H1 (cell line): ENCODE results near the gene PRKCD. TPM values are rescaled to one million over a fixed set of nuclear protein-coding genes. Genes with fewer than 3 reads are reported as not detected.

ENCODE experiments used
- CTCF ChIA-PET: fragments of 300-600 bp; sonication (Branson Sonifier 250); formaldehyde crosslinking; loops from one replicate; lab custom pipeline; 2021; ENCODE audit not compliant: partially characterized antibody; lab: Charles Lee
- POLR2A ChIA-PET: fragments of 300-600 bp; sonication (Branson Sonifier 250); formaldehyde crosslinking; loops from one replicate; lab custom pipeline; 2021; ENCODE audit warnings: inconsistent platforms; ENCODE audit not compliant: partially characterized antibody; lab: Charles Lee
- DNase-seq, 2 experiments: peaks; one replicate each; pipeline versions ENCODE4 v3.0.0 to v3.0.0-alpha.2; 2010 to 2022; ENCODE audit warnings: low spot score in 2 of 2, low read depth in 1 of 2, mixed read lengths in 1 of 2
- FAIRE-seq: peaks from 2 replicates; lab custom pipeline; 2011; peaks lifted over from hg19 to GRCh38; lab: Jason Lieb, UNC
- H2AFZ ChIP-seq: 2 replicates; pipeline ENCODE4 v1.8.1; 2012; ENCODE audit warnings: low read length, inconsistent platforms
- H2AK5ac ChIP-seq: 2 replicates; pipeline ENCODE4 v1.6.1; 2013; ENCODE audit warnings: low read depth, low read length
- H2BK120ac ChIP-seq: replicated peaks from 2 replicates; pipeline ENCODE3; 2013; ENCODE audit warnings: low read depth, low read length, inconsistent platforms
- H2BK12ac ChIP-seq: 2 replicates; pipeline ENCODE4 v1.6.1; 2013; ENCODE audit warnings: low read depth, low read length
- H2BK15ac ChIP-seq: 2 replicates; pipeline ENCODE4 v1.6.1; 2013; ENCODE audit warnings: low read length
- H2BK20ac ChIP-seq: 2 replicates; pipeline ENCODE4 v1.6.1; 2013; ENCODE audit warnings: low read length
- H2BK5ac ChIP-seq: 2 replicates; pipeline ENCODE4 v1.6.1; 2013; ENCODE audit warnings: low read depth, low read length
- H3K14ac ChIP-seq: 2 replicates; pipeline ENCODE4 v1.6.1; 2013; ENCODE audit warnings: inconsistent platforms; ENCODE audit not compliant: insufficient read length
- H3K18ac ChIP-seq: 2 replicates; pipeline ENCODE4 v1.6.1; 2013; ENCODE audit warnings: low read length; ENCODE audit errors: extremely low read depth
- H3K23ac ChIP-seq: 2 replicates; pipeline ENCODE4 v1.6.1; 2013; ENCODE audit warnings: inconsistent platforms; ENCODE audit not compliant: insufficient read length
- H3K23me2 ChIP-seq: 2 replicates; pipeline ENCODE4 v1.6.1; 2013; ENCODE audit warnings: low read depth, low read length
- H3K27ac ChIP-seq: 2 replicates; pipeline ENCODE4 v1.6.1; 2011; ENCODE audit warnings: low read depth, low read length, inconsistent platforms
- H3K27me3 ChIP-seq, 4 experiments: replicated peaks in 1 of 4; 1 replicate in 1 of 4; 2 replicates in 3 of 4; pipeline versions ENCODE4 v1.6.1 to v1.8.1; 2011 to 2013; ENCODE audit warnings: low read length in 3 of 4, mild to moderate bottlenecking in 3 of 4, inconsistent platforms in 2 of 4, mixed read lengths in 2 of 4, moderate library complexity in 1 of 4; ENCODE audit not compliant: control insufficient read depth in 3 of 4, insufficient read depth in 3 of 4; ENCODE audit errors: extremely low read depth in 1 of 4
- H3K36me3 ChIP-seq, 4 experiments: 2 replicates each; pipeline versions ENCODE4 v1.6.1 to v1.8.1; 2011 to 2013; ENCODE audit warnings: mild to moderate bottlenecking in 4 of 4, low read length in 3 of 4, moderate library complexity in 2 of 4, control low read depth in 1 of 4, inconsistent platforms in 1 of 4; ENCODE audit not compliant: insufficient read depth in 4 of 4, control insufficient read depth in 2 of 4
- H3K4ac ChIP-seq: replicated peaks from 2 replicates; pipeline ENCODE3; 2013; ENCODE audit warnings: low read length, low read depth, mixed read lengths, inconsistent platforms; ENCODE audit not compliant: insufficient read length
- H3K4me1 ChIP-seq, 4 experiments: replicated peaks in 1 of 4; 1 replicate in 1 of 4; 2 replicates in 3 of 4; pipeline versions ENCODE4 v1.6.1 to v1.8.1; 2011 to 2013; ENCODE audit warnings: low read length in 3 of 4, inconsistent platforms in 2 of 4, mixed read lengths in 1 of 4; ENCODE audit not compliant: insufficient read depth in 4 of 4, control insufficient read depth in 3 of 4
- H3K4me2 ChIP-seq, 2 experiments: 2 replicates each; pipeline versions ENCODE4 v1.6.1 to v1.8.1; 2011 to 2013; ENCODE audit warnings: low read depth in 2 of 2, low read length in 2 of 2, control low read depth in 1 of 2, inconsistent platforms in 1 of 2, mild to moderate bottlenecking in 1 of 2; ENCODE audit not compliant: insufficient read depth in 1 of 2
- H3K4me3 ChIP-seq, 4 experiments: fragments of 200-600, 300-600 bp in 1 of 4; sonication (generic), shearing (Covaris generic), sonication (Bioruptor Twin) in 1 of 4; 2 replicates each; pipeline versions ENCODE4 v1.5.1 to v1.8.1; 2011 to 2016; ENCODE audit warnings: low read length in 4 of 4, low read depth in 3 of 4, control low read depth in 2 of 4, inconsistent platforms in 2 of 4, mild to moderate bottlenecking in 2 of 4, mixed read lengths in 1 of 4, moderate library complexity in 1 of 4; ENCODE audit not compliant: insufficient read depth in 2 of 4; ENCODE audit errors: extremely low read depth in 1 of 4
- H3K56ac ChIP-seq: replicated peaks from 2 replicates; pipeline ENCODE3; 2013; ENCODE audit warnings: low read depth, mild to moderate bottlenecking, mixed read lengths, low read length, inconsistent platforms; ENCODE audit not compliant: insufficient read length
- H3K79me1 ChIP-seq: 2 replicates; pipeline ENCODE4 v1.6.1; 2013; ENCODE audit warnings: low read depth, low read length, control low read depth
- H3K79me2 ChIP-seq, 2 experiments: 2 replicates each; pipeline versions ENCODE4 v1.6.1 to v1.8.1; 2012 to 2013; ENCODE audit warnings: low read length in 2 of 2, mild to moderate bottlenecking in 2 of 2, inconsistent platforms in 1 of 2; ENCODE audit not compliant: insufficient read depth in 2 of 2, control insufficient read depth in 1 of 2
- H3K9ac ChIP-seq, 4 experiments: replicated peaks in 1 of 4; 1 replicate in 1 of 4; 2 replicates in 3 of 4; pipeline versions ENCODE4 v1.6.1 to v1.8.1; 2011 to 2013; ENCODE audit warnings: low read depth in 3 of 4, low read length in 3 of 4, control low read depth in 2 of 4, mild to moderate bottlenecking in 2 of 4, moderate library complexity in 2 of 4, inconsistent platforms in 1 of 4; ENCODE audit errors: extremely low read depth in 1 of 4
- H3K9me3 ChIP-seq, 2 experiments: 2 replicates each; pipeline versions ENCODE4 v1.6.1 to v1.8.1; 2012 to 2013; ENCODE audit warnings: mild to moderate bottlenecking in 2 of 2, moderate library complexity in 2 of 2, control low read depth in 1 of 2, inconsistent platforms in 1 of 2, low read depth in 1 of 2, low read length in 1 of 2, mixed read lengths in 1 of 2; ENCODE audit not compliant: insufficient read depth in 2 of 2
- H4K20me1 ChIP-seq, 2 experiments: replicated peaks in 1 of 2; 2 replicates each; pipeline versions ENCODE3 to v1.8.1; 2011 to 2013; ENCODE audit warnings: inconsistent platforms in 2 of 2, low read length in 2 of 2, mild to moderate bottlenecking in 1 of 2; ENCODE audit not compliant: insufficient read depth in 2 of 2, control insufficient read depth in 1 of 2
- H4K5ac ChIP-seq: 2 replicates; pipeline ENCODE4 v1.6.1; 2013; ENCODE audit warnings: low read length, low read depth, mixed read lengths, inconsistent platforms; ENCODE audit not compliant: insufficient read length
- H4K8ac ChIP-seq: 2 replicates; pipeline ENCODE4 v1.8.0; 2013; ENCODE audit warnings: mild to moderate bottlenecking, moderate library complexity, low read length, inconsistent platforms; ENCODE audit not compliant: insufficient read depth; ENCODE audit errors: extremely low read depth
- H4K91ac ChIP-seq: replicated peaks from 2 replicates; pipeline ENCODE3; 2013; ENCODE audit warnings: low read length, mixed read lengths, inconsistent platforms; ENCODE audit not compliant: insufficient read length
- BRCA1 ChIP-seq: IDR thresholded peaks from 2 replicates; pipeline ENCODE4 v1.6.1; 2012; ENCODE audit warnings: low read depth, low read length, improper control_type of control experiment
- CREB1 ChIP-seq: IDR thresholded peaks from 2 replicates; pipeline ENCODE4 v1.6.1; 2012; ENCODE audit warnings: inconsistent platforms
- MAFK ChIP-seq: IDR thresholded peaks from 2 replicates; pipeline ENCODE4 v1.6.1; 2012; ENCODE audit warnings: low read depth, mild to moderate bottlenecking, improper control_type of control experiment, low read length
- MAX ChIP-seq: IDR thresholded peaks from 2 replicates; pipeline ENCODE4 v1.6.1; 2012; ENCODE audit warnings: inconsistent platforms
- POLR2AphosphoS5 ChIP-seq: IDR thresholded peaks from 2 replicates; pipeline ENCODE4 v1.6.1; 2011; ENCODE audit warnings: low read depth, low read length
- POU5F1 ChIP-seq: IDR thresholded peaks from 2 replicates; pipeline ENCODE4 v1.6.1; 2011; ENCODE audit warnings: low read depth, mild to moderate bottlenecking, low read length, moderate library complexity
- RNF2 ChIP-seq: fragments of 200-900, 300-1000 bp; sonication (generic); IDR thresholded peaks from 2 replicates; pipeline ENCODE4 v1.7.1; 2016; ENCODE audit warnings: borderline replicate concordance, low read depth, mild to moderate bottlenecking, antibody characterized with exemption, low read length; ENCODE audit not compliant: poor library complexity, severe bottlenecking; ENCODE audit errors: missing control alignments
- RXRA ChIP-seq: IDR thresholded peaks from 2 replicates; pipeline ENCODE4 v1.6.1; 2011; ENCODE audit warnings: low read depth, mild to moderate bottlenecking, low read length, moderate library complexity; ENCODE audit not compliant: insufficient read depth
- SIN3A ChIP-seq, 2 experiments: IDR thresholded peaks in 1 of 2; conservative IDR thresholded peaks in 1 of 2; 2 replicates each; pipeline ENCODE4 v1.6.1; 2011 to 2012; ENCODE audit warnings: low read length in 2 of 2, improper control_type of control experiment in 1 of 2, low read depth in 1 of 2, mild to moderate bottlenecking in 1 of 2
- SP4 ChIP-seq: IDR thresholded peaks from 2 replicates; pipeline ENCODE4 v1.6.1; 2012; ENCODE audit warnings: low read length, inconsistent platforms
- SRF ChIP-seq: IDR thresholded peaks from 2 replicates; pipeline ENCODE4 v1.6.1; 2011; ENCODE audit warnings: mild to moderate bottlenecking, low read depth, low read length, moderate library complexity
- SUZ12 ChIP-seq: fragments of 200-600 bp; sonication (generic); IDR thresholded peaks from 2 replicates; pipeline ENCODE4 v1.6.1; 2012; ENCODE audit warnings: mild to moderate bottlenecking, inconsistent platforms, low read length, moderate library complexity, mixed read lengths
- TBP ChIP-seq: IDR thresholded peaks from 2 replicates; pipeline ENCODE4 v1.6.1; 2011; ENCODE audit warnings: low read depth, low read length, improper control_type of control experiment
- USF2 ChIP-seq: IDR thresholded peaks from 2 replicates; pipeline ENCODE4 v1.6.1; 2011; ENCODE audit warnings: low read length, improper control_type of control experiment
- WGBS, 2 experiments: shearing (Covaris generic) in 1 of 2; methylation state at CpG; one replicate each; pipeline versions ENCODE4 v1.1.6 to v1.1.7; 2013 to 2015; ENCODE audit warnings: low lambda C conversion rate in 2 of 2, mixed read lengths in 2 of 2, inconsistent platforms in 1 of 2, low coverage in 1 of 2, missing lambda C conversion rate in 1 of 2; ENCODE audit not compliant: insufficient replicate concordance in 2 of 2, insufficient coverage in 1 of 2, insufficient read length in 1 of 2; ENCODE audit errors: extremely low coverage in 1 of 2, missing lambda C conversion rate in 1 of 2; 5-methylcytosine and 5-hydroxymethylcytosine counted together
- polyA plus RNA-seq, 7 experiments: library from polyadenylated mRNA; depleted of rRNA in 3 of 7; stranded (reverse) in 5 of 7; unstranded in 2 of 7; fragments of >200 nt in 5 of 7; fragments of 200-250 nt in 2 of 7; gene quantifications; 1 replicate in 5 of 7; 2 replicates in 1 of 7; 4 replicates in 1 of 7; pipeline versions ENCODE4 v1.2.1 to v1.2.3, GENCODE V29; 2011 to 2013; ENCODE audit warnings: missing spikeins in 2 of 7, mixed read lengths in 2 of 7
- total RNA-seq: library from RNA; stranded (reverse); fragmentation: NEBNext Ultra II Directional; extraction: Animal tissue kit (Norgen Biotek cat#: 25700); gene quantifications from 2 replicates; pipeline ENCODE4 v1.2.1, GENCODE V29; 2021

The PRKCD gene
- total and polyA plus RNA-seq, 2 of the 8 experiments (the other 6 are each of a cell fraction or from before 2014, with no cell fraction given), result 22.6 to 23.9 TPM

DNA sequence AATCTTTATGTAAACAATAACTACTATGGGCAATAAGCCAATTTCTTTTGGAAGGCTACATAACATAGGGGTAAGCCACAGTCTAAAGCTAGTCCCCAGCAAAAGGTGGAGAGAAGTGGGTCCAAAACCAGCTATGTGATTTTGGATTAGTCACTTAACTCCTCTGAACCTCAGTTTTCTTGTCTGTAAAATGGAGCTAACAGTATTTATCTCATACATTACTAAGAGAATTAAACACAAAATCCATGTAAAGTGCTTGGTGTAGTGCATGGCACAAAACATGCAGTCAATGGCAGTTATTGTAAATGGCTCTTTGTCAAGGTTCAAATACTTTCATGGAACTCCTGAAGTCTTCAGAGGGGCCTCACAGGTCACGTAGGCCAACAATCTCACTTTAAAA, 44.1 kb upstream of the PRKCD start:
- CTCF ChIA-PET, result interaction anchor here (0.6 to 7.3 kb wide), 10 partner anchors 8 to 238 kb away, joined by 3 to 122 read pairs (median 7); partner anchors contain the start of gene RFT1
- peaks cover 5 to 40% (median 29%) of the 10 kb centered on the region in 4 experiments for H3K36me3 ChIP-seq
- TF ChIP-seq MAX (no peak), SIN3A (conservative IDR thresholded peaks at IDR 0.05 in 1 of 2, IDR thresholded peaks at IDR 0.05 in 1 of 2; ENCODE audit: low read depth in 1 of 2, low read length in 2 of 2) (no peak), BRCA1 (no peak), POU5F1 (no peak), RNF2 (no peak), CREB1 (no peak), RXRA (no peak), POLR2AphosphoS5 (no peak), SRF (no peak), TBP (no peak), USF2 (no peak), SUZ12 (no peak), MAFK (no peak), SP4 (no peak)

More for the DNA sequence above, 44.1 kb upstream of the PRKCD start:
- Histone ChIP-seq H3K27ac (no peak overlapping the region), H3K23ac (no peak overlapping the region), H3K9ac (no peak overlapping the region), H2BK12ac (no peak overlapping the region), H3K79me2 (no peaks in the 10 kb centered on the region), H2AFZ (no peak overlapping the region), H3K79me1 (no peaks in the 10 kb centered on the region), H2BK20ac (no peak overlapping the region), H3K27me3 (no peaks in the 10 kb centered on the region), H2AK5ac (no peak overlapping the region), H3K4me2 (no peak overlapping the region), H4K8ac (no peak overlapping the region), H3K14ac (no peak overlapping the region), H2BK120ac (no peak overlapping the region), H3K4me3 (no peak overlapping the region), H4K20me1 (peaks cover 2 to 3% of the 10 kb centered on the region in 2 experiments), H3K56ac (no peak overlapping the region), H3K4me1 (no peaks in the 10 kb centered on the region), H2BK15ac (no peak overlapping the region), H4K5ac (no peak overlapping the region), H3K4ac (no peak overlapping the region), H3K23me2 (no peaks in the 10 kb centered on the region; the same call in 1 of the 2 replicates), H3K18ac (no peak overlapping the region), H3K9me3 (no peaks in the 10 kb centered on the region), H4K91ac (no peak overlapping the region), H2BK5ac (no peak overlapping the region)
- DNase-seq (no peak), FAIRE-seq (no peak)
- POLR2A ChIA-PET, result no interaction called here
- WGBS, 2 experiments, result 88% methylated on average over 1 of the region's 1 CpG; no CpG with 5 or more reads in 1 of the 2 experiments
